ENCODE data around the gene ZZZ3. TPM values are rescaled to one million over a fixed set of nuclear protein-coding genes. Genes with fewer than 3 reads are reported as not detected.
A peak's percentile ranks its signal among the peaks of the same experiment; 100 is the strongest.
"Not testable (repeated sequence)": the region's sequence is repeated elsewhere in the genome, so short reads cannot be mapped to it uniquely, and the experiment has no call there.

ZZZ3 gene
- total RNA-seq, 1 experiment from 2014 or later = 48.4 TPM

- H3K4me1 ChIP-seq (replicated peaks; ENCODE audit: insufficient read depth) = peaks cover 31% of the 10 kb centered on the region
- no peaks in the 10 kb centered on the region for H3K27me3 ChIP-seq (ENCODE audit: insufficient read depth, low read depth)
- H4K20me1 ChIP-seq (ENCODE audit: insufficient read depth) = peaks cover 36% of the 10 kb centered on the region
- intact Hi-C loops (cut with micrococcal nuclease; ENCODE audit: unreplicated experiment) = loop anchor here (2.0 to 10.0 kb wide), 4 partner anchors 76 to 536 kb away; no protein-coding TSS in a partner anchor
- peaks cover 42% of the 10 kb centered on the region for H3K79me2 ChIP-seq (ENCODE audit: low read depth)
- peak overlapping the region; percentile 96 for H3K27ac ChIP-seq
- H2AFZ ChIP-seq = peak overlapping the region; percentile 94
- TF ChIP-seq CTCF (conservative IDR thresholded peaks at IDR 0.05) = peak; percentile 84
- TF ChIP-seq EZH2 (IDR thresholded peaks at IDR 0.05; ENCODE audit: low read depth) = no peak
- 0 out of 2 replicates have a peak, but pooled peaks cover 4% of the 10 kb centered on the region for H3K36me3 ChIP-seq (ENCODE audit: low read depth)
- peaks cover 21% of the 10 kb centered on the region; the same call in 1 of the 2 replicates for H3F3A ChIP-seq (ENCODE audit: insufficient read depth, low read depth)
- peak overlapping the region; percentile 92 for H3K4me3 ChIP-seq
- H3K9me2 ChIP-seq (ENCODE audit: insufficient read depth) = no peaks in the 10 kb centered on the region
- H3K4me2 ChIP-seq = peak overlapping the region; percentile 84
- no peaks in the 10 kb centered on the region for H3K9me3 ChIP-seq (ENCODE audit: insufficient read depth, low read depth)
- BruUV-seq (replicated peaks) = TSS peak; percentile 80
- CTCF ChIA-PET = interaction anchor here (0.7 kb wide), 1 partner anchor 321 kb away, joined by 8 read pairs; no protein-coding TSS in a partner anchor
- peak; percentile 89 to 93 for DNase-seq
- POLR2A ChIA-PET (ENCODE audit: unreplicated experiment) = interaction anchor here (0.6 to 0.7 kb wide), 3 partner anchors 290 to 418 kb away, joined by 3 to 18 read pairs (median 4); no protein-coding TSS in a partner anchor
Measured at GRCh38 chr1:77683160-77684148, 996 bp upstream of the ZZZ3 start.

DNA sequence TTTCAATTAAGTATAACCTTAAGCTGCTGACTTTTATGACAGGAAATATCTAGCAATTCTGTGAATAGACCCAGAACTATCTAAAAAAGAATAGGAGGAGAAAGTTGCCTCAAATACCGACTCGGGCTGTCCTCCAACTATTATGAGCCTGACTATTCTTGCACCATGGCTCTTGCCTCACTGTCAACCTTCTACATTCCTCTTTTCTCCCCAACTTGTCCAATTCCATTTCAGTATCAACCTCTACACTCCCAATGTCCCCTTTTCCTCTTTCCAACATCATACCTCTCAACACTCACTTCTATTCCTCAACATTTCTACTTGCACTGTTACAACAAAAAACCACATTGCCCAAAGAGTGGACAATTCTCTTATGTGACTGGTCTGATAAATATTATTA lies 2.3 kb downstream of the ZZZ3 start:
- Histone ChIP-seq H3K27me3 (ENCODE audit: insufficient read depth, low read depth) (no peaks in the 10 kb centered on the region), H3F3A (ENCODE audit: insufficient read depth, low read depth) (peaks cover 21% of the 10 kb centered on the region; the same call in 1 of the 2 replicates), H3K79me2 (ENCODE audit: low read depth) (peaks cover 74% of the 10 kb centered on the region), H4K20me1 (ENCODE audit: insufficient read depth) (peaks cover 69% of the 10 kb centered on the region), H3K4me3 (peak overlapping the region; percentile 19), H3K4me2 (peak overlapping the region; percentile 94), H3K9me3 (ENCODE audit: insufficient read depth, low read depth) (no peaks in the 10 kb centered on the region), H3K9me2 (ENCODE audit: insufficient read depth) (no peaks in the 10 kb centered on the region), H3K27ac (no peak overlapping the region), H2AFZ (no peak overlapping the region), H3K4me1 (replicated peaks; ENCODE audit: insufficient read depth) (peaks cover 49% of the 10 kb centered on the region), H3K36me3 (ENCODE audit: low read depth) (peaks cover 26% of the 10 kb centered on the region)
- DNase-seq = no peak
- TF ChIP-seq EZH2 (IDR thresholded peaks at IDR 0.05; ENCODE audit: low read depth) (no peak), CTCF (conservative IDR thresholded peaks at IDR 0.05) (no peak)
- POLR2A ChIA-PET (ENCODE audit: unreplicated experiment) = no interaction called here
- BruUV-seq (replicated peaks) = no TSS peak
- CTCF ChIA-PET = no interaction called here
- intact Hi-C loops (cut with micrococcal nuclease; ENCODE audit: unreplicated experiment) = loop anchor here (5.0 to 10.0 kb wide), 3 partner anchors 73 to 533 kb away; no protein-coding TSS in a partner anchor

GRCh38 chr1:77678660-77679610 lies 3.5 kb downstream of the ZZZ3 start:
- Histone ChIP-seq H3K4me2 (peak overlapping the region; percentile 15; the same call in 1 of the 2 replicates), H3K27me3 (ENCODE audit: insufficient read depth, low read depth) (no peaks in the 10 kb centered on the region), H2AFZ (no peak overlapping the region), H4K20me1 (ENCODE audit: insufficient read depth) (peaks cover 81% of the 10 kb centered on the region), H3K36me3 (ENCODE audit: low read depth) (peaks cover 31% of the 10 kb centered on the region), H3K9me3 (ENCODE audit: insufficient read depth, low read depth) (no peaks in the 10 kb centered on the region), H3K9me2 (ENCODE audit: insufficient read depth) (no peaks in the 10 kb centered on the region), H3K4me1 (replicated peaks; ENCODE audit: insufficient read depth) (peaks cover 42% of the 10 kb centered on the region), H3K4me3 (no peak overlapping the region), H3K79me2 (ENCODE audit: low read depth) (peaks cover 87% of the 10 kb centered on the region), H3K27ac (no peak overlapping the region), H3F3A (ENCODE audit: insufficient read depth, low read depth) (peaks cover 21% of the 10 kb centered on the region; the same call in 1 of the 2 replicates)
- POLR2A ChIA-PET (ENCODE audit: unreplicated experiment) = no interaction called here
- DNase-seq = no peak
- intact Hi-C loops (cut with micrococcal nuclease; ENCODE audit: unreplicated experiment) = no loop called here
- TF ChIP-seq EZH2 (IDR thresholded peaks at IDR 0.05; ENCODE audit: low read depth) (no peak), CTCF (conservative IDR thresholded peaks at IDR 0.05) (no peak)
- CTCF ChIA-PET = no interaction called here
- TSS peak; percentile 4 for BruUV-seq (replicated peaks)

GRCh38 chr1:77674807-77675206 lies 7.7 kb downstream of the ZZZ3 start:
- H3K79me2 ChIP-seq (ENCODE audit: low read depth) = peaks cover 100% of the 10 kb centered on the region
- CTCF ChIA-PET; POLR2A ChIA-PET (ENCODE audit: unreplicated experiment); BruUV-seq (replicated peaks); H3K4me2 ChIP-seq; H3K9me3 ChIP-seq (ENCODE audit: insufficient read depth, low read depth); H3K27me3 ChIP-seq (ENCODE audit: insufficient read depth, low read depth); H3K27ac ChIP-seq; H2AFZ ChIP-seq; DNase-seq; H3K4me3 ChIP-seq; H3K9me2 ChIP-seq (ENCODE audit: insufficient read depth); intact Hi-C loops (cut with micrococcal nuclease; ENCODE audit: unreplicated experiment): not testable (repeated sequence)
- H4K20me1 ChIP-seq (ENCODE audit: insufficient read depth) = peaks cover 100% of the 10 kb centered on the region
- peaks cover 35% of the 10 kb centered on the region for H3K36me3 ChIP-seq (ENCODE audit: low read depth)
- peaks cover 19% of the 10 kb centered on the region; the same call in 1 of the 2 replicates for H3F3A ChIP-seq (ENCODE audit: insufficient read depth, low read depth)
- peaks cover 24% of the 10 kb centered on the region for H3K4me1 ChIP-seq (replicated peaks; ENCODE audit: insufficient read depth)
